Neuronal stem cell (in vitro differentiated cells): ENCODE results near the gene VPS13D.

Experiments used
- DNase-seq: peaks from one replicate; pipeline ENCODE4 v3.0.0-alpha.2; 2013; ENCODE audit warnings: low spot score
- H2AFZ ChIP-seq: one replicate; pipeline ENCODE4 v1.6.1; 2013; ENCODE audit warnings: mild to moderate bottlenecking, low read length, inconsistent platforms
- H2AK5ac ChIP-seq: 2 replicates; pipeline ENCODE4 v1.6.1; 2013; ENCODE audit warnings: low read depth, mild to moderate bottlenecking, inconsistent platforms, low read length, moderate library complexity, mixed read lengths
- H2BK120ac ChIP-seq: 2 replicates; pipeline ENCODE4 v1.6.1; 2013; ENCODE audit warnings: low read depth, mild to moderate bottlenecking, inconsistent platforms, low read length, moderate library complexity, mixed read lengths
- H2BK12ac ChIP-seq: one replicate; pipeline ENCODE4 v1.6.1; 2013; ENCODE audit warnings: low read length, inconsistent platforms
- H2BK15ac ChIP-seq: 2 replicates; pipeline ENCODE4 v1.6.1; 2013; ENCODE audit warnings: mild to moderate bottlenecking, low read length, inconsistent platforms, mixed read lengths
- H2BK5ac ChIP-seq: one replicate; pipeline ENCODE4 v1.6.1; 2013; ENCODE audit warnings: inconsistent platforms, mild to moderate bottlenecking, low read length, moderate library complexity
- H3K14ac ChIP-seq: one replicate; pipeline ENCODE4 v1.6.1; 2013; ENCODE audit warnings: low read length, inconsistent platforms
- H3K18ac ChIP-seq: 2 replicates; pipeline ENCODE4 v1.6.1; 2013; ENCODE audit warnings: low read length, inconsistent platforms
- H3K23ac ChIP-seq: 2 replicates; pipeline ENCODE4 v1.6.1; 2013; ENCODE audit warnings: low read depth, mild to moderate bottlenecking, mixed read lengths, low read length, inconsistent platforms; ENCODE audit not compliant: poor library complexity
- H3K27ac ChIP-seq: replicated peaks from 3 replicates; pipeline ENCODE4 v1.5.1; 2013; ENCODE audit warnings: low read length, inconsistent platforms
- H3K27me3 ChIP-seq, 3 experiments: 2 replicates each; pipeline ENCODE4 v1.6.1; 2013; ENCODE audit warnings: low read length in 3 of 3, mild to moderate bottlenecking in 2 of 3, inconsistent platforms in 1 of 3, low read depth in 1 of 3, mixed read lengths in 1 of 3, moderate library complexity in 1 of 3; ENCODE audit not compliant: control insufficient read depth in 3 of 3, insufficient read depth in 3 of 3
- H3K36me3 ChIP-seq, 2 donors: replicated peaks in 1 of 2; 2 replicates each; pipeline ENCODE4 v1.6.1; 2013; ENCODE audit warnings: low read length in 2 of 2; ENCODE audit not compliant: control insufficient read depth in 2 of 2, insufficient read depth in 2 of 2
- H3K4ac ChIP-seq: 2 replicates; pipeline ENCODE4 v1.6.1; 2013; ENCODE audit warnings: inconsistent platforms, mild to moderate bottlenecking, low read length, moderate library complexity
- H3K4me1 ChIP-seq, 2 donors: 1 replicate in 1 of 2; 2 replicates in 1 of 2; pipeline ENCODE4 v1.6.1; 2013; ENCODE audit warnings: low read length in 2 of 2, low read depth in 1 of 2; ENCODE audit not compliant: control insufficient read depth in 2 of 2, insufficient read depth in 1 of 2
- H3K4me2 ChIP-seq: one replicate; pipeline ENCODE4 v1.6.1; 2013; ENCODE audit warnings: mild to moderate bottlenecking, low read length, inconsistent platforms; ENCODE audit not compliant: insufficient read depth, poor library complexity, severe bottlenecking
- H3K4me3 ChIP-seq, 2 donors: 2 replicates each; pipeline ENCODE4 v1.5.1; 2013; ENCODE audit warnings: low read length in 2 of 2, mild to moderate bottlenecking in 2 of 2, inconsistent platforms in 1 of 2, moderate library complexity in 1 of 2
- H3K79me1 ChIP-seq: one replicate; pipeline ENCODE4 v1.6.1; 2013; ENCODE audit warnings: low read depth, mild to moderate bottlenecking, inconsistent platforms, low read length, moderate library complexity
- H3K9ac ChIP-seq: one replicate; pipeline ENCODE4 v1.6.1; 2013; ENCODE audit warnings: mild to moderate bottlenecking, low read depth, low read length, inconsistent platforms; ENCODE audit not compliant: poor library complexity
- H3K9me3 ChIP-seq, 2 donors: replicated peaks in 1 of 2; 2 replicates each; pipeline versions ENCODE3 to v1.6.1; 2013; ENCODE audit warnings: low read length in 2 of 2, mild to moderate bottlenecking in 2 of 2, inconsistent platforms in 1 of 2, low read depth in 1 of 2, mixed read lengths in 1 of 2, moderate library complexity in 1 of 2; ENCODE audit not compliant: control insufficient read depth in 2 of 2, insufficient read depth in 1 of 2
- H4K8ac ChIP-seq: one replicate; pipeline ENCODE4 v1.6.1; 2013; ENCODE audit warnings: low read depth, mild to moderate bottlenecking, inconsistent platforms, low read length, moderate library complexity
- H4K91ac ChIP-seq: one replicate; pipeline ENCODE4 v1.6.1; 2013; ENCODE audit warnings: low read length, low read depth, mild to moderate bottlenecking, inconsistent platforms; ENCODE audit not compliant: poor library complexity
- WGBS, 2 donors: extraction: QIAGEN DNeasy Blood & Tissue Kit; methylation state at CpG; one replicate each; pipeline ENCODE4 v1.1.7; 2013; ENCODE audit warnings: missing lambda C conversion rate in 2 of 2, mixed read lengths in 1 of 2; ENCODE audit not compliant: insufficient read length in 2 of 2, insufficient replicate concordance in 1 of 2; ENCODE audit errors: extremely low coverage in 2 of 2; 5-methylcytosine and 5-hydroxymethylcytosine counted together

The VPS13D gene

GRCh38 chr1:12368646-12369045 is 138.8 kb downstream of the VPS13D start:
- no peak overlapping the region for H3K9ac ChIP-seq
- H3K23ac ChIP-seq: no peak overlapping the region
- no peak for DNase-seq
- H3K14ac ChIP-seq: no peak overlapping the region
- H3K4ac ChIP-seq: no peak overlapping the region
- no peaks in the 10 kb centered on the region for H3K9me3 ChIP-seq
- no peak overlapping the region for H2BK5ac ChIP-seq
- no peaks in the 10 kb centered on the region for H3K27me3 ChIP-seq
- no peak overlapping the region for H4K8ac ChIP-seq
- H3K4me3 ChIP-seq: no peak overlapping the region
- no peak overlapping the region for H2BK15ac ChIP-seq
- no CpG with 5 or more reads among the region's 2 CpGs for WGBS, 2 donors
- no peak overlapping the region for H2BK12ac ChIP-seq
- no peak overlapping the region for H2AK5ac ChIP-seq
- H3K4me2 ChIP-seq: no peak overlapping the region
- H2BK120ac ChIP-seq: no peak overlapping the region
- no peak overlapping the region for H4K91ac ChIP-seq
- no peak overlapping the region for H3K18ac ChIP-seq
- no peaks in the 10 kb centered on the region for H3K79me1 ChIP-seq
- peaks cover 0 to 26% of the 10 kb centered on the region in 2 donors for H3K36me3 ChIP-seq
- no peak overlapping the region for H3K27ac ChIP-seq
- no peak overlapping the region for H2AFZ ChIP-seq
- no peaks in the 10 kb centered on the region for H3K4me1 ChIP-seq

DNA sequence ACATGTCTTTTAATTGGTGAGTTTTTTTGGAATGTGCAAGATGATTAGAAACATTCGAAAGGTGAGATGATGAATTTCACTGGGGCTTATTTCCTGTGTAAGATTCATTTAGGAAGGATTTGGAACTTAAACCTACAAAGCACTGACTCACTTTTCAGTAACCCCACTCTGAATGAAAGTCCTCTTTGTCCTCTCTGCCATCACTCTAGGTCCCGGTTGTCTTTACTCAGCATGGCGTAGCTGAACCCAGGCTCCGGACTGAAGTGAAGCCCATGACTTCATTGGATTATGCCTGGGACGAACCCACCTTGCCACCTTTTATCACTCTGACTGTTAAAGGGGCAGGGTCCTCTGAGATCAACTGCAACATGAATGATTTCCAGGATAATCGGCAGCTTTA is 139.4 kb downstream of the VPS13D start:
- Histone ChIP-seq H3K4me3 (no peak overlapping the region), H3K23ac (no peak overlapping the region), H3K27me3 (no peaks in the 10 kb centered on the region), H3K18ac (no peak overlapping the region), H3K14ac (no peak overlapping the region), H2BK120ac (no peak overlapping the region), H2BK15ac (no peak overlapping the region), H2BK12ac (no peak overlapping the region), H3K9ac (no peak overlapping the region), H3K4me1 (no peaks in the 10 kb centered on the region), H2BK5ac (no peak overlapping the region), H4K8ac (no peak overlapping the region), H2AFZ (no peak overlapping the region), H3K36me3 (peaks cover 0 to 26% of the 10 kb centered on the region in 2 donors), H3K4me2 (no peak overlapping the region), H3K4ac (no peak overlapping the region), H2AK5ac (no peak overlapping the region), H4K91ac (no peak overlapping the region), H3K27ac (no peak overlapping the region), H3K9me3 (no peaks in the 10 kb centered on the region), H3K79me1 (no peaks in the 10 kb centered on the region)
- no peak for DNase-seq
- WGBS, 2 donors: no CpG with 5 or more reads among the region's 6 CpGs

- no peak overlapping the region for H3K9ac ChIP-seq
- no peak overlapping the region for H3K18ac ChIP-seq
- no CpG with 5 or more reads among the region's 5 CpGs for WGBS, 2 donors
- H3K79me1 ChIP-seq: no peaks in the 10 kb centered on the region
- H3K4me3 ChIP-seq: no peak overlapping the region
- H2AFZ ChIP-seq: no peak overlapping the region
- no peaks in the 10 kb centered on the region for H3K4me1 ChIP-seq
- H3K27ac ChIP-seq: no peak overlapping the region
- no peak overlapping the region for H2BK120ac ChIP-seq
- H3K14ac ChIP-seq: no peak overlapping the region
- H2BK5ac ChIP-seq: no peak overlapping the region
- no peak overlapping the region for H3K4me2 ChIP-seq
- no peak overlapping the region for H4K91ac ChIP-seq
- no peak overlapping the region for H2BK15ac ChIP-seq
- no peak overlapping the region for H2BK12ac ChIP-seq
- peaks cover 0 to 27% of the 10 kb centered on the region in 2 donors for H3K36me3 ChIP-seq
- no peaks in the 10 kb centered on the region for H3K9me3 ChIP-seq
- H3K27me3 ChIP-seq: no peaks in the 10 kb centered on the region
- no peak overlapping the region for H3K23ac ChIP-seq
- H4K8ac ChIP-seq: no peak overlapping the region
- H2AK5ac ChIP-seq: no peak overlapping the region
- no peak overlapping the region for H3K4ac ChIP-seq
- no peak for DNase-seq
Measured at GRCh38 chr1:12370333-12370975, 140.6 kb downstream of the VPS13D start.

DNA sequence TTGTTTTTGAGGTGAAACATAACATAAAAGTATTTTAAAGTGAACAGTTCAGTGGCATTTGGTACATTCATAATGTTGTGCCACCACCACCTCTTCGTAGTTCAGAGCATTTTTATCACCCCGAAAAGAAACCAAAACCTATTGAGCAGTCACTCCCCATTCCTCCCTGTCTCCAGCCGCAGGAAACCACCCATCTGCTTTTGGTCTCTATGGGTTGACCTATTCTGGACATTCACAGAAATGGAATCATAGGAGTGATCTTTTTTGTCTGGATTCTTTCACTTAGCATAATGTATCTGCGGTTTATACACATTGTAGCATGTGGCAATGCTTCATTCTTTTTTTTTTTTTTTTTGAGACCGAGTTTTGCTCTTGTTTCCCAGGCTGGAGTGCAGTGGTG is 141.2 kb downstream of the VPS13D start:
- H3K14ac ChIP-seq: no peak overlapping the region
- no peak overlapping the region for H3K23ac ChIP-seq
- WGBS, 2 donors: no CpG with 5 or more reads among the region's 5 CpGs
- H3K27me3 ChIP-seq: no peaks in the 10 kb centered on the region
- no peak for DNase-seq
- no peak overlapping the region for H4K8ac ChIP-seq
- H2BK15ac ChIP-seq: no peak overlapping the region
- H3K4ac ChIP-seq: no peak overlapping the region
- no peaks in the 10 kb centered on the region for H3K4me1 ChIP-seq
- H3K18ac ChIP-seq: no peak overlapping the region
- H4K91ac ChIP-seq: no peak overlapping the region
- H3K9me3 ChIP-seq: no peaks in the 10 kb centered on the region
- H3K27ac ChIP-seq: no peak overlapping the region
- no peak overlapping the region for H3K4me2 ChIP-seq
- no peak overlapping the region for H3K9ac ChIP-seq
- no peak overlapping the region for H2BK12ac ChIP-seq
- no peak overlapping the region for H3K4me3 ChIP-seq
- H3K79me1 ChIP-seq: no peaks in the 10 kb centered on the region
- no peak overlapping the region for H2AK5ac ChIP-seq
- H2BK120ac ChIP-seq: no peak overlapping the region
- no peak overlapping the region for H2AFZ ChIP-seq
- H3K36me3 ChIP-seq: peaks cover 0 to 30% of the 10 kb centered on the region in 2 donors
- no peak overlapping the region for H2BK5ac ChIP-seq
